Measurements from ENCODE around the gene FHAD1. TPM values are rescaled to one million over a fixed set of nuclear protein-coding genes. Genes with fewer than 3 reads are reported as not detected.

The FHAD1 gene
- total and polyA plus RNA-seq, 9 of the 15 experiments (the other 6 are each of a cell fraction or from before 2014, with no cell fraction given): 0.32 to 2.1 (median 1.5) TPM; not detected in 1

DNA sequence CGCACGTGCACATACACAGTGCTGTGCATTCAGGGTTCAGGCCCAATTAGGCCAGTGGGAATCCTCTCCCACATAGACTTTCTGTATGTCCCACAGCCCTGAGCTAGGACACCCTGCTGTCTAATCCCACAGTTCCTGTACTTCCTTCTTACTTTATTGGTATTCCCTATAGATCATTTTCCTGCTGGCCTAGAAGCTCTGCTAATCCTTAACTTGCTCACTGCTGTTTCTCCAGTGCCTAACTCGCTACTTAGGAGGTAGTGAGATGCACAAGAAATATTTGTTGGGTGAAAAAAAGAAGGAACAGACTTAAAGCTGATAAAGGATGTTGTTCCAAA, 34.1 kb upstream of the FHAD1 start:
- intact Hi-C loops (cut with micrococcal nuclease) (no loop called here), in situ Hi-C loops (cut with MboI) (no loop called here)
- TF ChIP-seq TGIF2 (CRISPR knock-in tag; IDR thresholded peaks at IDR 0.05) (no peak), MEF2A (IDR thresholded peaks at IDR 0.05; ENCODE audit: control insufficient read depth, low read depth, low read length) (no peak), ZFX (CRISPR knock-in tag; IDR thresholded peaks at IDR 0.05) (no peak), ZNF224 (CRISPR knock-in tag; IDR thresholded peaks at IDR 0.05) (no peak), MYNN (IDR thresholded peaks at IDR 0.05) (no peak), MYNN (CRISPR knock-in tag; IDR thresholded peaks at IDR 0.05) (no peak), TAF15 (IDR thresholded peaks at IDR 0.05; ENCODE audit: low read depth, low read length) (no peak), ZNF311 (CRISPR knock-in tag; IDR thresholded peaks at IDR 0.05) (no peak)
- H2AFZ ChIP-seq (ENCODE audit: low read depth, low read length): no peak overlapping the region
- H3K79me2 ChIP-seq (ENCODE audit: control insufficient read depth, insufficient read depth, low read length): no peaks in the 10 kb centered on the region
- no peaks in the 10 kb centered on the region for H3K9me1 ChIP-seq (ENCODE audit: control insufficient read depth, insufficient read depth, low read length)
- no peaks in the 10 kb centered on the region for H3K9me3 ChIP-seq (replicated peaks; ENCODE audit: control insufficient read depth, insufficient read depth, low read depth, low read length)
- no peak overlapping the region for H3K27ac ChIP-seq (ENCODE audit: extremely low read depth, low read depth, low read length)
- ChIA-PET POLR2A (no interaction called here), CTCF (ENCODE audit: low intra/inter-chr PET ratio) (no interaction called here)
- no peaks in the 10 kb centered on the region for H3K36me3 ChIP-seq (ENCODE audit: control insufficient read depth, insufficient read depth, low read length)
- FAIRE-seq: no peak
- H3K4me3 ChIP-seq: no peak overlapping the region
- no peaks in the 10 kb centered on the region for H4K20me1 ChIP-seq (replicated peaks; ENCODE audit: control insufficient read depth, insufficient read depth, low read length)
- BruUV-seq (replicated peaks): no TSS peak
- H3K27me3 ChIP-seq (ENCODE audit: control insufficient read depth in 2 of 2, insufficient read depth in 2 of 2, low read length in 2 of 2): peaks cover 32 to 34% of the 10 kb centered on the region in 2 experiments
- no peak overlapping the region for H3K9ac ChIP-seq (ENCODE audit: insufficient read depth in 1 of 2, low read depth in 2 of 2, low read length in 2 of 2)
- no peak overlapping the region for H3K4me2 ChIP-seq (ENCODE audit: insufficient read depth, low read length)
- WGBS (ENCODE audit: insufficient coverage, low coverage, missing lambda C conversion rate): 4% methylated on average over 3 of the region's 3 CpGs
- no peak for DNase-seq (ENCODE audit: extremely low read depth in 1 of 4, low spot score in 3 of 4)
- no peak for ATAC-seq
- peaks cover under 1 to 9% of the 10 kb centered on the region in 2 experiments; a peak in 1 of 5 replicates for H3K4me1 ChIP-seq (replicated peaks in 1 of 2; ENCODE audit: control insufficient read depth in 2 of 2, insufficient read depth in 2 of 2, low read length in 2 of 2)

Measured in K562 (cell line).